GM12878 (cell line): ENCODE measurements around the gene INTS14. TPM values are rescaled to one million over a fixed set of nuclear protein-coding genes. Genes with fewer than 3 reads are reported as not detected.
"Not testable (repeated sequence)": the region's sequence is repeated elsewhere in the genome, so short reads cannot be mapped to it uniquely, and the experiment has no call there.

Experiments
- ATAC-seq: fragments of 200-7000 bp; cut with Tn5 transposase; 3 replicates; pipeline ENCODE4 v1.9.1; 2020; ENCODE audit warnings: mild to moderate bottlenecking, moderate library complexity
- BruUV-seq: library from RNA; stranded (reverse); fragments of 400-500 nt; replicated peaks from 2 replicates; lab custom pipeline; 2021; lab: Mats Ljungman, UMichigan
- CTCF ChIA-PET: fragments of 300-600 bp; sonication (Branson Sonifier 250); formaldehyde crosslinking; extraction: SDS; loops from one replicate; lab custom pipeline; 2021; ENCODE audit warnings: inconsistent platforms; lab: Yijun Ruan, JAX
- POLR2A ChIA-PET: fragments of 350-600 bp; formaldehyde crosslinking; extraction: SDS; loops from one replicate; lab custom pipeline; 2021; ENCODE audit warnings: inconsistent platforms; lab: Charles Lee
- RAD21 ChIA-PET: fragments of 300-600 bp; sonication (Branson Sonifier 250); formaldehyde crosslinking; loops from one replicate; lab custom pipeline; 2023; ENCODE audit warnings: antibody characterized with exemption; ENCODE audit not compliant: unreplicated experiment; lab: Charles Lee
- SMC1A ChIA-PET: fragments of 300-600 bp; sonication (Branson Sonifier 250); formaldehyde crosslinking; loops from one replicate; lab custom pipeline; 2023; ENCODE audit not compliant: unreplicated experiment, uncharacterized antibody; lab: Charles Lee
- DNase-seq: peaks from one replicate; pipeline ENCODE4 v3.0.0-alpha.2; 2011; ENCODE audit warnings: low read depth, low spot score
- FAIRE-seq: peaks from 3 replicates; lab custom pipeline; 2011; peaks lifted over from hg19 to GRCh38; lab: Jason Lieb, UNC
- H2AFZ ChIP-seq: 2 replicates; pipeline ENCODE4 v1.6.0; 2011; ENCODE audit warnings: low read depth, low read length, control low read depth; ENCODE audit not compliant: control insufficient read depth
- H3K27ac ChIP-seq: 2 replicates; pipeline ENCODE4 v1.5.1; 2011; ENCODE audit warnings: control low read depth; ENCODE audit not compliant: control insufficient read depth, insufficient read depth
- H3K27me3 ChIP-seq, 2 experiments: replicated peaks in 1 of 2; 2 replicates each; pipeline versions ENCODE4 v1.6.0 to v1.6.1; 2011; ENCODE audit warnings: low read length in 1 of 2; ENCODE audit not compliant: control insufficient read depth in 2 of 2, insufficient read depth in 2 of 2
- H3K36me3 ChIP-seq, 2 experiments: 2 replicates each; pipeline ENCODE4 v1.5.1; 2011; ENCODE audit warnings: low read length in 1 of 2; ENCODE audit not compliant: control insufficient read depth in 2 of 2, insufficient read depth in 2 of 2
- H3K4me1 ChIP-seq: 2 replicates; pipeline ENCODE4 v1.6.1; 2011; ENCODE audit warnings: mild to moderate bottlenecking, low read length, moderate library complexity, mixed read lengths; ENCODE audit not compliant: control insufficient read depth, insufficient read depth
- H3K4me2 ChIP-seq: 2 replicates; pipeline ENCODE4 v1.6.0; 2011; ENCODE audit warnings: control low read depth; ENCODE audit not compliant: control insufficient read depth, insufficient read depth
- H3K4me3 ChIP-seq: fragments of 200-600 bp; sonication (generic); 2 replicates; pipeline ENCODE4 v1.5.1; 2016
- H3K79me2 ChIP-seq: 2 replicates; pipeline ENCODE4 v1.6.0; 2011; ENCODE audit warnings: low read length; ENCODE audit not compliant: control insufficient read depth, insufficient read depth
- H3K9ac ChIP-seq: 2 replicates; pipeline ENCODE4 v1.8.0; 2011; ENCODE audit warnings: low read length, control low read depth, mixed read lengths; ENCODE audit not compliant: control insufficient read depth, insufficient read depth
- H3K9me3 ChIP-seq: replicated peaks from 3 replicates; pipeline ENCODE4 v1.5.1; 2011; ENCODE audit warnings: mild to moderate bottlenecking, low read length; ENCODE audit not compliant: control insufficient read depth, insufficient read depth
- H4K20me1 ChIP-seq: 2 replicates; pipeline ENCODE4 v1.6.0; 2011; ENCODE audit not compliant: control insufficient read depth, insufficient read depth
- BACH1 ChIP-seq: fragments of 450-650 bp; IDR thresholded peaks from 2 replicates; pipeline ENCODE4 v1.6.1; 2017; ENCODE audit warnings: mild to moderate bottlenecking, borderline replicate concordance
- FOXK2 ChIP-seq: fragments of 450-650 bp; IDR thresholded peaks from 2 replicates; pipeline ENCODE4 v1.6.1; 2017; ENCODE audit warnings: mild to moderate bottlenecking, moderate library complexity
- MEF2A ChIP-seq: IDR thresholded peaks from 2 replicates; pipeline ENCODE4 v1.6.1; 2011; ENCODE audit warnings: low read depth, mild to moderate bottlenecking, low read length, moderate library complexity; ENCODE audit not compliant: insufficient read depth
- MTA3 ChIP-seq: IDR thresholded peaks from 2 replicates; pipeline ENCODE4 v1.6.1; 2012; ENCODE audit warnings: low read length, inconsistent platforms, borderline replicate concordance
- PBX3 ChIP-seq: IDR thresholded peaks from 2 replicates; pipeline ENCODE4 v1.6.1; 2011; ENCODE audit warnings: mild to moderate bottlenecking, low read depth, low read length, moderate library complexity; ENCODE audit not compliant: insufficient replicate concordance
- YY1 ChIP-seq: IDR thresholded peaks from 2 replicates; pipeline ENCODE4 v1.6.1; 2011; ENCODE audit warnings: low read depth, mild to moderate bottlenecking, low read length
- WGBS: methylation state at CpG from one replicate; pipeline ENCODE4 v1.1.6; 2016; ENCODE audit warnings: low lambda C conversion rate; ENCODE audit not compliant: insufficient replicate concordance, insufficient coverage; ENCODE audit errors: missing lambda C conversion rate; 5-methylcytosine and 5-hydroxymethylcytosine counted together
- in situ Hi-C: fragments of 300-500 bp; cut with MboI; formaldehyde crosslinking; loops from 9 replicates; pipeline ENCODE4 v1.14.3; 2018; ENCODE audit warnings: mixed read lengths
- intact Hi-C: fragments of 100-400 bp; cut with micrococcal nuclease; formaldehyde crosslinking; loops from one replicate; pipeline ENCODE4 v1.14.2; 2022; ENCODE audit not compliant: unreplicated experiment
- polyA plus RNA-seq, 11 experiments: library from polyadenylated mRNA; depleted of rRNA in 4 of 11; unstranded in 6 of 11; stranded (reverse) in 5 of 11; fragments of >200 nt; fragmentation: Nextera tagmentation in 4 of 11; fragmentation: Illumina TruSeq in 1 of 11; extraction: Ambion mirVana in 4 of 11; extraction: Trizol in 1 of 11; gene quantifications; 1 replicate in 1 of 11; 2 replicates in 10 of 11; pipeline versions ENCODE4 v1.2.1 to v1.2.3, GENCODE V29; 2011 to 2016; ENCODE audit warnings: inconsistent platforms in 2 of 11, missing spikeins in 2 of 11, low read depth in 1 of 11
- total RNA-seq, 4 experiments: library from RNA; depleted of rRNA in 3 of 4; stranded (reverse); fragments of >200 nt in 3 of 4; fragmentation: Illumina TruSeq in 1 of 4; extraction: Trizol in 1 of 4; gene quantifications; 2 replicates each; pipeline versions ENCODE4 v1.2.1 to v1.2.3, GENCODE V29; 2013 to 2021
- TF ChIP-seq, protein P1 (sequence below): fragments of 450-650 bp; IDR thresholded peaks from 2 replicates; pipeline ENCODE4 v1.6.1; 2016; ENCODE audit warnings: mild to moderate bottlenecking, moderate library complexity, borderline replicate concordance
- TF ChIP-seq, protein P2 (sequence below): fragments of 150-350 bp; IDR thresholded peaks from 2 replicates; pipeline ENCODE4 v1.6.1; 2014; ENCODE audit warnings: mild to moderate bottlenecking, low read depth, low read length

The INTS14 gene
- total and polyA plus RNA-seq, 10 of the 15 experiments (the other 5 are each of a cell fraction or from before 2014, with no cell fraction given), result 36.8 to 76.9 (median 47.7) TPM

DNA sequence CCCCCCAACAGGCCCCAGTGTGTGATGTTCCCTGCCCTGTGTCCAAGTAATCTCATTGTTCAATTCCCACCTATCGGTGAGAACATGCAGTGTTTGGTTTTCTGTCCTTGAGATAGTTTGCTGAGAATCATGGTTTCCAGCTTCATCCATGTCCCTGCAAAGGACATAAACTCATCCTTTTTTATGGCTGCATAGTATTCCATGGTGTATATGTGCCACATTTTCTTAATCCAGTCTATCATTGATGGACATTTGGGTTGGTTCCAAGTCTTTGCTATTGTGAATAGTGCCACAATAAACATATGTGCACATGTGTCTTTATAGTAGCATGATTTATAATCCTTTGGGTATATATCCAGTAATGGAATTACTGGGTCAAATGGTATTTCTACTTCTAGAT, 5.0 kb upstream of the INTS14 start:
- SMC1A ChIA-PET, H3K36me3 ChIP-seq, H3K79me2 ChIP-seq, CTCF ChIA-PET, H3K4me3 ChIP-seq, H3K4me1 ChIP-seq, H3K9me3 ChIP-seq, H3K9ac ChIP-seq, H3K27me3 ChIP-seq, H3K27ac ChIP-seq, H3K4me2 ChIP-seq, POLR2A ChIA-PET, DNase-seq, BruUV-seq, FAIRE-seq, ATAC-seq, H2AFZ ChIP-seq, RAD21 ChIA-PET, in situ Hi-C loops, H4K20me1 ChIP-seq, intact Hi-C loops: not testable (repeated sequence)
- 89% methylated on average over 1 of the region's 1 CpG for WGBS

DNA sequence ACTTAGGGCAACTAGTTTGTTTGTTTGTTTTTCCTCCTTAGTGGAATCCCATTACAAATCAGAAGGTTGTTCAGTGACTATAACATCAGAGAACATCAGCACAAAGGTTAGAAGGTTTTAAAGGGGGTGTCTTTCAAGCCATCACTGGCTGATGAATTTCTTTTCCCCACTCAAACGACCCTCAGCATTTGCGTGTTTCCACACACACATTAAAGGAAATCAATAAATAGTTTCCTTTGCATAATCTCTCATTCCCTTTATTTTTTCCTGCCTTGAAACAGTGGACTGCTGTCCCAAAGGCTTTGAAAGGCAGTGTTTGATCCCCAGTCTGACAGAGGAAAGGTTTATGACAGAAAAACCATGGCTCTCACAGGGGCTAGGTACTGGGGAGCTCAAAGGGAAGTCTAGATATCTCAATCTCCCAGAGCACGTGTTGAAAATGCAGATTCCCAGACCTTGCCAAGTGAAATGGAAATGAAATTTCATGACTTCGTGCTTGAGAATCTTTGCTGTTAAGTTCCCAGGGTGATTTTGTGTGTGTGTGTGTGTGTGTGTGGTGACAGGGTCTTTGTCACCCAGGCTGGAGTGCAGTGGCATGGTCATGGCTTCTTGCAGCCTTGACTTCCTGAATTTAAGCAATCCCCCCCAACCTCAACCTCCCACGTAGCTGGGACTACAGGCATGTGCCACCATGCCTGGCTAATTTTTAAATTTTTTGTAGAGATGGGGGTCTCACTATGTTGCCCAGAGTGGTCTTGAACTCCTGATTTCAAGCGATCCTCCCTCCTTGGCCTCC, 2.2 kb upstream of the INTS14 start:
- H3K27me3 ChIP-seq, result no peaks in the 10 kb centered on the region
- H3K9me3 ChIP-seq, result no peaks in the 10 kb centered on the region
- RAD21 ChIA-PET, result interaction anchor here (0.8 kb wide), 1 partner anchor 256 kb away, joined by 5 read pairs; the partner anchor contains the start of gene RAB11A
- CTCF ChIA-PET, result interaction anchor here (0.6 to 4.5 kb wide), 8 partner anchors 8 to 326 kb away, joined by 3 to 28 read pairs (median 4); partner anchors contain the start of gene SLC24A1
- H3K27ac ChIP-seq, result no peak overlapping the region
- ATAC-seq (no peak), DNase-seq (no peak), FAIRE-seq (no peak)
- no peaks in the 10 kb centered on the region for H3K36me3 ChIP-seq
- POLR2A ChIA-PET, result no interaction called here
- H4K20me1 ChIP-seq, result no peaks in the 10 kb centered on the region
- peaks cover 33% of the 10 kb centered on the region for H3K79me2 ChIP-seq
- H3K4me1 ChIP-seq, result peaks cover 7% of the 10 kb centered on the region
- in situ Hi-C loops, result no loop called here
- H3K4me3 ChIP-seq, result no peak overlapping the region
- H3K9ac ChIP-seq, result no peak overlapping the region
- SMC1A ChIA-PET, result interaction anchor here (1.1 to 3.2 kb wide), 2 partner anchors 8 to 18 kb away, joined by 4 to 10 read pairs; partner anchors contain the start of gene SLC24A1
- H3K4me2 ChIP-seq, result no peak overlapping the region
- BruUV-seq, result no TSS peak
- no peak overlapping the region for H2AFZ ChIP-seq
- intact Hi-C loops, result no loop called here
- 65% methylated on average over 6 of the region's 6 CpGs for WGBS
- no peak for TF ChIP-seq BACH1
- no peak for TF ChIP-seq PBX3
- TF ChIP-seq, protein P1, sequence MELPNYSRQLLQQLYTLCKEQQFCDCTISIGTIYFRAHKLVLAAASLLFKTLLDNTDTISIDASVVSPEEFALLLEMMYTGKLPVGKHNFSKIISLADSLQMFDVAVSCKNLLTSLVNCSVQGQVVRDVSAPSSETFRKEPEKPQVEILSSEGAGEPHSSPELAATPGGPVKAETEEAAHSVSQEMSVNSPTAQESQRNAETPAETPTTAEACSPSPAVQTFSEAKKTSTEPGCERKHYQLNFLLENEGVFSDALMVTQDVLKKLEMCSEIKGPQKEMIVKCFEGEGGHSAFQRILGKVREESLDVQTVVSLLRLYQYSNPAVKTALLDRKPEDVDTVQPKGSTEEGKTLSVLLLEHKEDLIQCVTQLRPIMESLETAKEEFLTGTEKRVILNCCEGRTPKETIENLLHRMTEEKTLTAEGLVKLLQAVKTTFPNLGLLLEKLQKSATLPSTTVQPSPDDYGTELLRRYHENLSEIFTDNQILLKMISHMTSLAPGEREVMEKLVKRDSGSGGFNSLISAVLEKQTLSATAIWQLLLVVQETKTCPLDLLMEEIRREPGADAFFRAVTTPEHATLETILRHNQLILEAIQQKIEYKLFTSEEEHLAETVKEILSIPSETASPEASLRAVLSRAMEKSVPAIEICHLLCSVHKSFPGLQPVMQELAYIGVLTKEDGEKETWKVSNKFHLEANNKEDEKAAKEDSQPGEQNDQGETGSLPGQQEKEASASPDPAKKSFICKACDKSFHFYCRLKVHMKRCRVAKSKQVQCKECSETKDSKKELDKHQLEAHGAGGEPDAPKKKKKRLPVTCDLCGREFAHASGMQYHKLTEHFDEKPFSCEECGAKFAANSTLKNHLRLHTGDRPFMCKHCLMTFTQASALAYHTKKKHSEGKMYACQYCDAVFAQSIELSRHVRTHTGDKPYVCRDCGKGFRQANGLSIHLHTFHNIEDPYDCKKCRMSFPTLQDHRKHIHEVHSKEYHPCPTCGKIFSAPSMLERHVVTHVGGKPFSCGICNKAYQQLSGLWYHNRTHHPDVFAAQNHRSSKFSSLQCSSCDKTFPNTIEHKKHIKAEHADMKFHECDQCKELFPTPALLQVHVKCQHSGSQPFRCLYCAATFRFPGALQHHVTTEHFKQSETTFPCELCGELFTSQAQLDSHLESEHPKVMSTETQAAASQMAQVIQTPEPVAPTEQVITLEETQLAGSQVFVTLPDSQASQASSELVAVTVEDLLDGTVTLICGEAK, result no peak
- TF ChIP-seq YY1, result no peak
- no peak for TF ChIP-seq FOXK2
- TF ChIP-seq, protein P2, sequence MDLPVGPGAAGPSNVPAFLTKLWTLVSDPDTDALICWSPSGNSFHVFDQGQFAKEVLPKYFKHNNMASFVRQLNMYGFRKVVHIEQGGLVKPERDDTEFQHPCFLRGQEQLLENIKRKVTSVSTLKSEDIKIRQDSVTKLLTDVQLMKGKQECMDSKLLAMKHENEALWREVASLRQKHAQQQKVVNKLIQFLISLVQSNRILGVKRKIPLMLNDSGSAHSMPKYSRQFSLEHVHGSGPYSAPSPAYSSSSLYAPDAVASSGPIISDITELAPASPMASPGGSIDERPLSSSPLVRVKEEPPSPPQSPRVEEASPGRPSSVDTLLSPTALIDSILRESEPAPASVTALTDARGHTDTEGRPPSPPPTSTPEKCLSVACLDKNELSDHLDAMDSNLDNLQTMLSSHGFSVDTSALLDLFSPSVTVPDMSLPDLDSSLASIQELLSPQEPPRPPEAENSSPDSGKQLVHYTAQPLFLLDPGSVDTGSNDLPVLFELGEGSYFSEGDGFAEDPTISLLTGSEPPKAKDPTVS, result no peak
- TF ChIP-seq MTA3, result no peak
- no peak for TF ChIP-seq MEF2A
